Measurements from ENCODE around the gene FCRL5. TPM values are rescaled to one million over a fixed set of nuclear protein-coding genes. Genes with fewer than 3 reads are reported as not detected.
A peak's percentile ranks its signal among the peaks of the same experiment; 100 is the strongest.

The FCRL5 gene
- total and polyA plus RNA-seq, 7 donors = 0.60 to 10.2 TPM; not detected in 5

DNA sequence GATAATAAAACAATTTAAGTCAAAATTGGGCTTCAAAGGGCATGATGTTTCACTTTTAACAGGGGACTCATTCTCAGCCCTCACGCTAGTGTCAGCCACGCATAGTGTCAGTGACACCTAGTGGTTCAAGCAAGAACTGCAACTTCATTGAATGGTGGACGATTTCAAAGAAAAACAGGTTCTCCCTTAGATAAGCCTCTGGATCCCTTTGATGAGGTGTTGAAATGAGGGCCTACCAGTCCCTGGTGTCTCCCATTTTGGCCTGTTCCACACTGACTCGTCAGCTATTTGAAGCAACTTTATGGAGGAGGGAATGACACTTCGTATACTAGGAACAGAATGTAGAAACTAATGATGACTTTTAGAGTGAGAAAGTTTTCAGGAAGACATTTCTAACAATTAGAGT is 56.2 kb downstream of the FCRL5 start:
- intact Hi-C loops (cut with DNase I) = no loop called here
- Histone ChIP-seq H3K36me3 (no peaks in the 10 kb centered on the region), H3K9me3 (no peaks in the 10 kb centered on the region), H3K4me1 (no peaks in the 10 kb centered on the region), H3K4me3 (no peak overlapping the region), H3K27ac (no peak overlapping the region), H3K27me3 (peaks cover 0 to 3% (median 0%) of the 10 kb centered on the region in 3 donors)
- TF ChIP-seq POLR2A (IDR thresholded peaks at IDR 0.05) (no peak), CTCF (IDR thresholded peaks at IDR 0.05) (peak; percentile 39 to 87 (median 49)), EP300 (IDR thresholded peaks at IDR 0.05) (no peak), POLR2AphosphoS5 (IDR thresholded peaks at IDR 0.05) (no peak)
- no peak for DNase-seq
- 7 to 17% methylated on average over 5 of the region's 5 CpGs for WGBS, 2 donors

DNA sequence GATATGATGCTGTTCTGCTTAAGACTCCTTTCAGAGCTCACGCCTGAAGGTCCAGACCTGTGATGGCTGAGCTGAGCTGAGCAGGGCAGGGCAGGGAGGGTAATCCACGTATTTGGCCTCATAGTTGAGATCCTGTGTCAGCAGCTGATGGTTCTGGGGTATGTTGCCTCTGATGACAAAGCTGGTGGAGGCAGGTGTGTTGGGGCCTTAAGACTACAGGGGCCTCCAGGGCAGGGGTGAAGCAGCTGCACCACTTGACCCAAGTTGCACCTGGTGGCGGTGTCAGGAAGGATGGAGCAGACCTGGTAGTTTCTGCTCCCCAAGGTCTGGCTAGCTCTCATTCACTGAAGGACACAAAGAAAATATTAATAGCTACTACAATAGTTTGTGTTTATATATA is 57.0 kb downstream of the FCRL5 start:
- peaks cover 0 to 3% (median 0%) of the 10 kb centered on the region in 3 donors for H3K27me3 ChIP-seq
- intact Hi-C loops (cut with DNase I) = no loop called here
- no peaks in the 10 kb centered on the region for H3K4me1 ChIP-seq
- DNase-seq = no peak
- WGBS, 2 donors = 66 to 81% methylated on average over 3 of the region's 3 CpGs
- H3K36me3 ChIP-seq = no peaks in the 10 kb centered on the region
- TF ChIP-seq EP300 (IDR thresholded peaks at IDR 0.05) (no peak), POLR2AphosphoS5 (IDR thresholded peaks at IDR 0.05) (no peak), CTCF (IDR thresholded peaks at IDR 0.05) (no peak), POLR2A (IDR thresholded peaks at IDR 0.05) (no peak)
- H3K27ac ChIP-seq = no peak overlapping the region
- no peak overlapping the region for H3K4me3 ChIP-seq
- no peaks in the 10 kb centered on the region for H3K9me3 ChIP-seq

DNA sequence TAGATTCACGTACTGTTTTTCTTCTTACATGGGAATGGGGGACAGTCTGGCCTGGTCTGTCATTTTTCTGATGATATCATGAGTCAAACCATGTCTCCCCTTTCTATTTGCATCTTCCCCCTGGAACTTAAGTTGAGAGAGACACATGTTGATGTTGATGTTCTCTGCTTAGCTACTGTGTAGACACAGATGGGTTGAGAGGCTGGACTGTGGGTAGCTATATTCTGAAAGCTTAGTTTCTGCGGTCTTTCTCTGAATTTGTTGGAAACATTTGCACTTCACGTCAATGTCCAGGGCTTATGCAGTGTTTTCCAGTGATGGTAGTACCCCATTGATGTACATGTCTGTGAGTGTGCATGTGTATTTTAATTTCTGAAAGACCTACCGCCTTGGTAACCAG is 58.2 kb downstream of the FCRL5 start:
- Histone ChIP-seq H3K36me3 (no peaks in the 10 kb centered on the region), H3K27ac (no peak overlapping the region), H3K9me3 (no peaks in the 10 kb centered on the region), H3K4me1 (no peaks in the 10 kb centered on the region), H3K27me3 (peaks cover 0 to 3% (median 0%) of the 10 kb centered on the region in 3 donors), H3K4me3 (no peak overlapping the region)
- intact Hi-C loops (cut with DNase I) = no loop called here
- TF ChIP-seq EP300 (IDR thresholded peaks at IDR 0.05) = no peak
- TF ChIP-seq POLR2AphosphoS5 (IDR thresholded peaks at IDR 0.05) = no peak
- no peak for TF ChIP-seq POLR2A (IDR thresholded peaks at IDR 0.05)
- TF ChIP-seq CTCF (IDR thresholded peaks at IDR 0.05) = no peak
- WGBS, 2 donors = 78 to 79% methylated on average over 4 of the region's 4 CpGs
- no peak for DNase-seq

GRCh38 chr1:157490467-157491165 is 61.7 kb downstream of the FCRL5 start:
- no peak for DNase-seq
- Histone ChIP-seq H3K27me3 (peaks cover 0 to 3% (median 0%) of the 10 kb centered on the region in 3 donors), H3K4me3 (no peak overlapping the region), H3K9me3 (no peaks in the 10 kb centered on the region), H3K4me1 (no peaks in the 10 kb centered on the region), H3K27ac (no peak overlapping the region), H3K36me3 (no peaks in the 10 kb centered on the region)
- intact Hi-C loops (cut with DNase I) = loop anchor here (1.0 kb wide), 1 partner anchor 297 kb away; no protein-coding TSS in a partner anchor
- TF ChIP-seq POLR2AphosphoS5 (IDR thresholded peaks at IDR 0.05) = no peak
- TF ChIP-seq CTCF (IDR thresholded peaks at IDR 0.05) = peak in 3 of 4 experiments; percentile 35 to 40 (median 37)
- no peak for TF ChIP-seq EP300 (IDR thresholded peaks at IDR 0.05)
- no peak for TF ChIP-seq POLR2A (IDR thresholded peaks at IDR 0.05)
- WGBS, 2 donors = 15 to 31% methylated on average over 14 of the region's 14 CpGs
